Cerebellar cortex (tissue), 1 donor: ENCODE data around the gene SENP5.

Experiments used
- DNase-seq: peaks from one replicate; pipeline ENCODE4 v3.0.0-alpha.2; 2015; ENCODE audit warnings: low spot score

SENP5 gene

DNA sequence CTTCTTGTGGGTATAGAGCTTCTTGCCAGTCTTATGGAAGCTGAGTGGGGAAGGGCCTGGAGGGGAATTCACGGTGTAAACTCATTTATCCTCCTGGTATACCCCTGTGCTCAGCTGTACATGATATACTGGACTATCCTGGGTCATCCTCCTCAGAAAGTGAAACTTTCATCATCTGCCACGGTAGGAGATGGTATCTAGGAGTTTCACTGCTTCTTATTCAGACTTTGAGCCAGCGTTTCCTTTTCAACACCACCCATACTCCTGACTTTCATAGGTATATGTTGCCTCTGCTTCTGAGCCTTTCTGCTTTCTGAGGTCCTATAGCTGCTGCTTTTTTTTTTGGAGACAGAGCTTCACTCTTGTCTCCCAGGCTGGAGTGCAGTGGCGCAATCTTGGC is 15.6 kb downstream of the SENP5 start:
- DNase-seq = no peak

DNA sequence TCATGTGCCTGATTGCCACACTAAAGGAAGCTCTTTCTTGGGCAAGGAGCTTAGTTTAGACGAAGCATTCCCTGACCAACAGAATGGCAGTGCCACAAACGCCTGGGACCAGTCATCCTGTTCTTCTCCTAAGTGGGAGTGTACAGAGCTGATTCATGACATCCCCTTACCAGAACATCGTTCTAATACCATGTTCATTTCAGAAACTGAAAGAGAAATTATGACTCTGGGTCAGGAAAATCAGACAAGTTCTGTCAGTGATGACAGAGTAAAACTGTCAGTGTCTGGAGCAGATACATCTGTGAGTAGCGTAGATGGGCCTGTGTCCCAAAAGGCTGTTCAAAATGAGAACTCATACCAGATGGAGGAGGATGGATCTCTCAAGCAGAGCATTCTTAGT is 18.4 kb downstream of the SENP5 start:
- DNase-seq = no peak

DNA sequence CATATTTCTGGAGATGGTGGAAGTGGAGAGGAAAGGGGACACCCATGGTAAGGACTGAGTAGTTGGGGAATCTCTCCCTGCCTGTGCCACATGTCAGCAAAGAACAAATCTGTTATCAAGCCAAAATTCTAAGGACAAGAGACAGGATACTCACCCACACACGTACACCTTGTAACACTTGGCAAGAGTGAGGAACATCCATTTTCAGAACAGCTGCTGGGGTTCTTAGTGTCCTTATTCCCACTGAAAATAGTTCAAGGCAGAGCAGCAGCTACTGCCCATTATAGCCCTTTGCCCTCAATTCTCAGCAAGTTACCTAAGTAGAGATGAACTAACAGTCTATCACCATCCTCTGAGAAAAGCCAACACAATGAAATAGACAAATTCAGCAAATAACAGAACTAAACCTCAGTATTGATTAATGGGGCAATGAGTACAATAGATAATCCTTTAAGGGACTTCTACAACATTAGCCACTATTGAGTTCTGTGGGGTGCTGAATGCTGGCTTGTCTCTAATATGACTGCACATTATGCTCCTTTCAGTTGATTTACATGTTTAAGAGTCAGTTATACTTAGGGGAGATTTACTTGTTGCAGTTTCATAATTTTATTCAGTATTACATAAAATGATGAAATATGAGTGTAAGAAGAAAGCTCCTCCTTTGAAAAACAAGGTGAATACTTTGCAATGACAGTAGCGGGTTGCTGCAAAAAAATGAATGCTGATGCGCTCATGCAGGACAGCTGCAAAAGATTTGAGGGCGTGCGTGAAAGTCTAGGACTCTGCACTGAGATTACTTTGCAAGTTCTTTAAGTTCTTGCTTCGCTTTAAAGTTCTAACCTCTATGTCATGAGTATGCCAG is 22.4 kb downstream of the SENP5 start:
- DNase-seq = no peak

DNA sequence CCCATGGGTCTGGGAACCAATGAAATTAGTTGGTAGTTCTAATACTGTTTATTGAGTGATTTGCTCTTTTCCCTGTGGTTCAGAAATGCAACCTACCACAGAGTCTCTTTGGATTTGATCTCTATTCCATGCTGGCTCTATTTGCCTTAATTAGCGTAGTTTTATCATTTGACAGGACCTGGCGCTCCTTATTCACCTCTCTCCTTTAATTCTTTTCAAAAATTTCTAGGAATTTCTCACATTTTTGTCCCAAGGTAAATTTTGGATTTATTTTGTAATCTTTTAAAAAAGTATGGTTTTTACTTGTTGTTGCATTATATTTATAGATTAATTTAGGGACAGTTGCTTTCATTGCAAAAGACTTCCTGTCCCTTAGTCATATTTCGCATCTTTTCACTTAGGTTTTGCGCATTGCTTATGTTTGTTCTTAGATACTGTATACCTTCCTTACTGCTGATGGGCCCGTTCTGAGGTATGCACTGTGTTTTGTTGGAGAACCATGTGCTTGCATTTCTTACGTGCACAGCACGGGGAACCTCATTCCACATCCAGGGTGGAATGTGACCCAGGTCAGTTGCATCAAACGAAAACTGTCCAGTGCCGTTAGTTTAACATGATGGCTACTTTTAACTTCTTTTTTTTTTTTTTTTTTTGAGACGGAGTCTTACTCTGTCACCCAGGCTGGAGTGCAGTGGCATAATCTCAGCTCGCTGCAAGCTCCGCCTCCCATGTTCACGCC is 27.0 kb downstream of the SENP5 start:
- no peak for DNase-seq

DNA sequence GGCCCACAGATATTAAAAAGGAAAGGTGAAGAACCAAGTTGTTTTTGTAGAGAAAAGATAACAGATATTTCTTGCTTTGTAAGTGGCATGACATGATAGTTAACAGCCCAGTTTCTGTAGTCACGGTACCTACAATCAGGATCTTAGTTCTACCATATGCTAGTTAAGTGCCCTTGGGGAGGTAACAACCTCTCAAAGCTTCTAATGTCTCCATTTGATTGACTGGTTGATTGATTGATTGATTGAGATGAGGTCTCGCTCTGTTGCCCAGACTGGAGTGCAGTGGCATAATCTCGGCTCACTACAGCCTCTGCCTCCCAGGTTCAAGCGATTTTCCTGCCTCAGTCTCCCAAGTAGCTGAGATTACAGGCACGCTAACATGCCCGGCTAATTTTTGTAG is 28.5 kb downstream of the SENP5 start:
- no peak for DNase-seq

DNA sequence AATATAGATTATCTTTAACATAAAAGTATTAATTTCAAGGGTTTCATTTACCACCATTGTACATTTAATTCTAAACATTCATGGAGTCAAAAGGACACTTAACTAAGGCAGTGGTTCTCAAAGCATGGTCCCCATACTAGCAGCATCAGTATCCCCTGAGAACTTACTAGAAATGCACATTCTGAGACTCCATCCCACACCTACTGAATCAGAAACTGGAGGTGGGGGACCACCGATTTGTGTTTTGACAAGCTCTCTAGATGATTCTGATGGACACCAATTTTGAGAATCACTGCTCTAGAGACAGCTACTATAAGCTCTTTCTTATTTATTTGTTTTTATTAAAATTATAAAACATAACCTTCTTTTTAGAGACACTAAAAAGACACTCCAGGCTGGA is 34.0 kb downstream of the SENP5 start:
- DNase-seq = no peak

DNA sequence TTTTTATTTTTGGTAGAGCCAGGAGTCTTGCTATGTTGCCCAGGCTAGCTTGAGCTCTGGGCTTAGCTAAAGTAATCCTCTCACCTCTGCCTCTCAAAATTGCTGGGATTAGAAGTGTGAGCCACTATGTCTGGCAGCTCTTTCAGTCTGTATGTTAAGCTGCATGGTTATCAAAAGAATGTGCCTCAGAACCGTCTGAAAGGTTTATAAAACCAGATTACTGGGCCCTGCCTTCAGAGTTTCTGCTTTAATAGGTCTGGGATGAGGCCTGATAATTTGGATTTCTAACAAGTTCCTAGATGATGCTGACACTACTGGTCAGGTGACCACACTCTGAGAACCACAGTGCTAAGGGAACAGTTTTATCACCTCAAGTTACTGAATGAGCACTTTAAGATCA is 34.6 kb downstream of the SENP5 start:
- DNase-seq = no peak

DNA sequence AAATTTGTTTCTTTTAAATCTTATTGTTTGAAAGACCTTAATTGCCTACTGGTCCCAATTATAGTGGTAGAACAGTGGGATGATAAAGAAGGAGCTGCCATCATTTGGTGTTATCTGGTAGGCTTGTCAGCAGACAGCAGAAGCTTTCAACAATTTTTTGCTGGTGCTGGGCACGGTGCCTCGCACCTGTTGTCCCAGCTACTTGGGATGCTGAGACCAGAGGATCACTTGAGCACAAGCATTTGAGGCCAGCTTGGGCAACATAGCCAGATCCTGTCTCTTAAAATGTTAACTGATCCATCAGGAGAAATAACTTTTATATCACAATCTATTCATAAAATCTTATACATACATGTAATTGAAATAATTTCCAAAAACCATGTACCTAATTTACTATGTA is 36.0 kb downstream of the SENP5 start:
- no peak for DNase-seq

DNA sequence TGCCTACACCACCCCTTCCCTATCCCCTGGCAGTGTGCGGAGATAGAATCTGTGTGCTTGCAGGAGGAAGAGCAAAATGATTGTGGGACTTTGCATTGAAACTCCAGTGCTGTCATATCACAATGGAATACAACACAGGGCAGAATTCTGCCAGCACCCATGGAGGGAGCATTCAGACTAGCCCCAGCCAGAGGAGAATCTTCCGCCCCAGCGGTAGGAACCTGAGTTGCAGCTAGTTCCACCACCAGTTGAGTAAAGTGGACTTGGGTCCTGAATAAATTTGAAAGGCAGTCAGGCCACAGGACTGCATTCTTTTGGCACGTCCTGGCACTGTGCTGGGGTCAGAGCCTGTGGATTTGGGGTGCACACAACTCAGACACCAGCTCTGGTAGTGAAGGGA is 47.1 kb downstream of the SENP5 start:
- no peak for DNase-seq

DNA sequence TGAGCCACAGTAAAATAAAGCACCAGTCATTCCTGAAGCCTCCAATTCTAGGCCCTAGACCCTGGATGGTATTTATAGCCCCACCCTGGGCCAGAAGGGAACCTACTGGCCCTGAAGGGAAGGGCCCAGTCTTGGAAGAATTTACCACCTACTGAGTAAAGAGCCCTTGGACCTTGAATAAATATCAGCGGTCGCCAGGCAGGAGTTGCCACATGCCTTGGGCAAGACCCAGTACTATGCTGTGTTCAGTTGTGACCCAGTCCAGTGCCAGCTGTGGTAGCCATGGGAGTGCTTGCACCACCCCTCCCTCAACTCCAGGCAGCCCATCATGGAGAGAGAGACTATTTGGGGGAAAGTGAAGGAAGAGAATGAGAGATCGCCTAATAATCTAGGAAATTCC is 47.7 kb downstream of the SENP5 start:
- no peak for DNase-seq

DNA sequence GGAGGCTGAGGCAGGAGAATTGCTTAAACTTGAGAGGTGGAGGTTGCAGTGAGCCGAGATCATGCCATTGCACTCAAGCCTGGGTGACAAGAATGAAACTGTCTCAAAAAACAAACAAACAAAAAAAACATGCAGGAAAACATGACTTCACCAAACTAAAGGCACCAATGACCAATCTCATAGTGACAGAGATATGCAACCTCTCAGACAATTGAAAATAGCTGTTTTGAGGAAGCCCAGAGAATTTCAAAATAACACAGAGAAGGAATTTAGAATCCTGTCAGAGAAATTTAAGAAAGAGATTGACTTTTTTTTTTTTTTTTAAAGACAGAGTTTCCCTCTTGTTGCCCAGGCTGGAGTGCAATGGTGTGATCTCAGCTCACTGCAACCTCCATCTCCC is 48.5 kb downstream of the SENP5 start:
- DNase-seq = no peak

DNA sequence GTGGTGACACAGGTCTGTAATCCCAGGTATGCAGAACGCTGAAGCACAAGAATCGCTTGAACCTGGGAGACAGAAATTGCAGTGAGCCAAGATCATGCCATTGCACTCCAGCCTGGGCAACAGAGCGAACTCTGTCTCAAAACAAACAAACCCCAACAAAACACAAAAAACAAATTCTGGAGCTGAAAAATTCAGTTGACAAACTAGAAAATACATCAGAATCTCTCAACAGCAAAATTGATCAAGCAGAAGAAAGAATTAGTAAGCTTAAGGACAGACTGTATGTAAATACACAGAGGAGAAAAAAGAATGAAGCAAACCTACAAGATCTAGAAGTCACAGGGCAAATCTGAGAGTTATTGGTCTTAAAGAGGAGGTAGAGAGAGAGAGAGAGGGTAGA is 49.3 kb downstream of the SENP5 start:
- no peak for DNase-seq

DNA sequence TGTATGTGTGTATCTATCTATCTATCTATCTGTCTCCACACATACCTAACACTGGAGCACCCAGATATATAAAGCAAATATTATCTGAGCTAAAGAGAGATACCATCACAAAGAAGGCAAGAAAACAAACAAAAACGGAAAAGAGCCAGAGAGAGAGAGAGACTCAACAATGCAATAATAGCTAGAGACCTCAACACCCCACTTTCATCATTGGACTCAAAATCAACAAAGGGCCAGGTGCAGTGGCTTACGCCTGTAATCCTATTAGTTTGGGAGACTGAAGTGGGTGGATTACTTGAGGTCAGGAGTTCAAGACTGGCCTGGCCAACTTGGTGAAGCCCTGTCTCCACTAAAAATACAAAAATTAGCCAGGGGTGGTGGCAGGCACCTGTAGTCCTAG is 51.2 kb downstream of the SENP5 start:
- DNase-seq = no peak

DNA sequence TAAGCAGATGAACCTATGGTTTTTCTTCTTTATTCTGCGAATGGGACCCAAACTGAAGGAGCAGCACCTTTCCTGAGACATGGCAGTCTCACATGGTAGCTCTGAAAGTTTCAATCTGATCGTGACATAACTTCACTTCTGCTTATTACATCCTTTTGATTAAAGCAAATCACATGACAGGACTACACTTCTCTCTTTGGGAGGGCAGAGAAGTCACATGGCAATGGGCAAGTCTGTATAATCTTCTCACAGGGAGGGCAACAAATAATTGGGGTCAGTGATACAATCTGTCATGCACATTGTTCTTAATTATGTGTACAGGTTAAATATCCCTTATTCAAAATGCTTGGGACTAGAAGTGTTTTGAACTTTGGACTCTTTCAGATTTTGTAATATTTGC is 53.0 kb downstream of the SENP5 start:
- DNase-seq = no peak

DNA sequence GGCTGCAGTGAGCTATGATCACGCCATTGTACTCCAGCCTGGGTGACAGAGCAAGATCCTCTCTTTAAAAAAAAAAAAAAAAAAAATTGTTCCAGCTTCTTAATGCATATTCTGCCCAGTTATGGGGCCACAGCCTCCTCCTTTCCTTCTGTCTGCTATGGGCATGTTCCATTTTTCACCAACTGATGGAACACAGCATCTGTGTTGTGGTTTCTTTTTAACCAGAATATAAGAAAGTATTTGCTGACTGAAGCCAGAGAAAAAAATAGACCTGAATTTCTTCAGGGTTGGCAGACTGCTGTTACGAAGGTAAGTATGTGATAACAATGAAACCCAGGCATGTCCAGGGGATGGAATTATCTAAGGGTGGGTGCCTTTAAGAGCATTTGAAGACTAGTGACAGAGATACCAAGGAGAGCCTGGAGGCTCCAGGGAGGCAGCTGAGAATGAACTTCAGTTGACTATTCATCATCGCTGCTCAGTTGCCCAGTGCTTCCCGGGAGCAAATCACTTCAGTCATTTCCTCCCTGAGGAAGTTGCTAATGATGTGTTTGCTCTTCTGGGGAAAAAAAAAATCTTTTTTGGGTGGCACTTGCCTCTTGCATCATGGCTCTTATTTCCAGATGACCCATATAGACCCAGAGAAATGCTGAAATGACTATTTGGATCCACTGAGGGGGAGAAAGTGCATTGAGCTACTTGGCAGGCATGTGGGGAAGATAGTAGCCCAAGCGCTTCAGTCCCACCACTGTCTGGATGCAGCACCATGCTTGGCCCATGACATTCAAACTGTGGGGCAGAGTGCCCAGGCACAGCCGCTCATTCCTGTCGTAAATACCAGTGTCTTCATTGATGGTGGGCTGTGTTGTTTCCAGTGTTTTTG is 60.1 kb downstream of the SENP5 start:
- DNase-seq = no peak

DNA sequence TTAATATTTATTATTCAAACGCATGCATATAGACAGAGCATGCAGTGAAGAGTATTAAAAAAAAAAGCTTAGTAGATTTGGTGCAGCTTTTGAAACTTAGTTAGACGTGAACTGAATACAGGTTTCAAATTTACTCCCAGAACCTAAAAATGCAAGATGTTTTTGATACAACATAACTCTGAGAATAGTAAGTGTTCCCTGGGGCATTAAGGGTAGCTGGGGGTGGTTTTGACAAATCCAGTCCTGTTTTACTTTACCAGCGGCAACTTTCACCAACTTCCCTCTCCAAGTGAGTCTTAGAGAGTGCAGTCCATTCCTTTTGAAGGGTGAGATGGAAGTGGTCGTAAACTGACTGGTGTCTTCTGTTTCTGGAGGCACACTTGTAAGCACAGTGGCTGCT is 63.4 kb downstream of the SENP5 start:
- DNase-seq = no peak

DNA sequence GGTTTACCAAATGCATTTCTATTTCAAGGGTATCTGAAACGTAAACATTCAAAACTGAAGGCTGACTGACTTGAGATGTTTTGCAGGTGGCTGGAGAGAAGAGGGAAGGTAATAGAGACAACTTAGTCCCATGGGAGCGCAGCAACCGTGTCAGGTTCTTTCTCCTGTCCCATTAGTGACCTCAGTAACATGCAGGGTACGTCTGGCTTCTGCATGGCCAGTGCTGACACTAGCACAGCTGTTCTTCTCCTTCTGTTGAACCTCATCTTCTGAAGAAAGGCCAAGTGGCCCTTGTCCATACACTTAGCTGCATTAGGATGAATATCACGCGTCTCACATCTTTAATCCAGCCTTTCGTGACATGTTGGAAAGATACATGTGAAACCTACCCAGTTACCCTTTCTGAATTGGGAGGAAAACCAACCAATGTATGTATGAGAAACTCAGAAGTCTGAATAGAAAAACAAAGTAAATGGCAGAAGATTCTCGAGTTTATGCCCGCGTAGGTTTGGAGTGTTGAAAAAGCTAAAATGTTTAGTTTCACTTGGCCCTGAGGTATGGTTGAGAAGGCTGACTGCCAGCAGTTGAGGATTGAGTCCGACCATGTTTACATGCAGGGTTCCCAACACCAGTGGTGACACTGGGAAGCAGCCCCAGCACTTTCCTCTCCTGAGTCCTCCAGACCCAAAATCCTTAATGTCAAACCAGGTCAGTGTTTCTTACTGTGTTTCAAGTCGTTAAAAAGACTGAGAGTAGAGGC is 64.3 kb downstream of the SENP5 start:
- no peak for DNase-seq

DNA sequence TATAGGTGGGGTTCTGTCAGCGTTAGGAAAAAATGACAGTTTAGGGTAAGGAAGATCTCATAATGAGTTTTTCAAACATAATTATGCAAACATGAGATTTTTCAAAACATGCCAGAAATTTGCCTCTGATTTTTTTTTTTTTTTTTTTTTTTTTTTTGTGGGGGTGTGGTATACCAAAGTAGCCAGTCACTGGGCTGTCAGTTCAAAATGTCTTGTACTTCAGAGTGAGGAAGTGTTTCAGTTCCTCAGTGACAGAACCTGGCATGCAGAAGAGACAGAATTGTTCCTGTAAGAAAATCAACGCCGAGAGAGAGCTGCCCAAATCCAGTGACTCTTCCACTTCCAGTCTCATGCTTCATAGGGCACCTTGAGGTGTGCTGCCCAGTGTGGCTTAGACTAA is 64.9 kb downstream of the SENP5 start:
- no peak for DNase-seq

DNA sequence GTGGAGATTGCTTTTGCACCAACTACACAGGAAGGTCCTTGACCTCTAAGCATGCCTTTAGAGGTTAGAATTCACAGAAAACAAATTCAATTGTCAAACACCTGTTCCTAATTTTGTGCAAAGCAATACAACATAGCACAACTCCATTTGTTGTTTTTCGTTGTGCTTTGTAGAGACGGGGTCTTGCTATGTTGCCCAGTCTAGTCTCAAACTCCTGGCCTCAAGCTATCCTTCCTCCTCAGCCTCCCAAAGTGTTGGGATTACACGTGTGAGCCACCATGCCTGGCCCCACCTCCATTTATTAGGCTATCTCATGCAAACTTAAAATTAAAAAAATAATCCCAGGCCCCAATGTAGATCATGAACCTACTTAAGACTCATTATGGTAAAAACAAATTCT is 68.6 kb downstream of the SENP5 start:
- DNase-seq = no peak

DNA sequence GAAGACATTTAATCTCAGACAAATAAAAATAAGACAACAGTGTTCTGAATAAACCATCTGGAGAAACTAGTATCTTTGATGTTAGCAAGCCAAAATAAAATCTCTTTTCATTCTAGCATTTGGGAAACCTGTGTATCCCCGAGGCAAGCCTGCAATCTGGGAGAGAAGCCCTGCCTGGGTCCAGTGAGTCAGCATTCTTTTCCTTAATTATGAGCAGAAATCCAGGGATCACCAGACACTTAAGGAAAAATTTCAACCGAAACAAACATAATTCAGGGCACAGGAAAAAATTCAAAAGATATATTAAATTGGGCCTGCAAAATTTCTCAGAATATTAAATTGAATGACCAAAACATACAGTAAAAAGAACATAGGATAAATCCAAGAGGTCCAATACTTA is 70.4 kb downstream of the SENP5 start:
- DNase-seq = no peak

DNA sequence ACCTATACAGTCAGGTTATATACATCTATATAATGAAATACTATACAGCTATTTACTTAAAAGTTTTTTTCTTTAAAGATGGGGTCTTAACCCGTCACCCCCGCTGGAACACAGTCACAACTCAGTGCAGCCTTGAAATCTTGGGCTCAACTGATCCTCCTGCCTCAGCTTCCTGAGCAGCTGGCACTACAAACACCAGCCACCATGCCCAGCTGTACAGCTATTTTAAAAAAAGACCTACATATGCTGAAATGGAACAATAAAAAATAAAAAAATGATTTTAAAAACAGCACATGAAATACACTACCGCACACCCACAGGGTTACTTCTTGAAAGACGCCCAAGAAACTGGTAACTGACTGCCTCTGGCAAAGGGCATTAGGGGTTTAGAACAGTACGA is 70.9 kb downstream of the SENP5 start:
- DNase-seq = no peak

DNA sequence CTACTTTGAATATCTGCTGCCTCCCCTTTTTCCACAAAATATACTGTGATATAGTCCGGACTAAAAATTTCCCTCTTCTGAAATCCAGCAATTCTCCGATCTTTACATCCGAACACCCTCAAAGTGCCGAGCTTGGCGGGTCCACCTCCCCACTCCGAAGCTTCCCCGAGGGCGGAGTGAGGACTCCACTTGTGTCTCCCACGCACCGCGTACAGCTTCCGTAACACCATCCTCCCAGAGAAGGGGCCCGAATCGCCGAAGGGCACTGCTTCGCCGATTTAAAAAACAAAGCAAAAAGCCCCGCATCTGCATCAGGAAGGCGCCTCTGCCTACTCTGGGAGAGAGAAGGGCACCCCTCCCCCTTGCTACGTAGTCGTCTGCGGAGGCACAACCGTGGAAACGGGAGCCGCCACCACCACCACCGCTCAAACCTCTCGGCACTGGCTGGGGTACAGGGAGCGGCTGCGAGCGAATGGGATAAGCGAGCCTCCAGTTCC is 74.1 kb downstream of the SENP5 start:
- no peak for DNase-seq
